Measurements from ENCODE around the gene RIIAD1. TPM values are rescaled to one million over a fixed set of nuclear protein-coding genes. Genes with fewer than 3 reads are reported as not detected.

The RIIAD1 gene
- total RNA-seq, 1 experiment from 2014 or later = not detected

GRCh38 chr1:151713044-151713443, 8.3 kb upstream of the RIIAD1 start:
- Histone ChIP-seq H3K9me3 (ENCODE audit: low read length) (no peaks in the 10 kb centered on the region), H3K4me3 (ENCODE audit: low read length) (no peak overlapping the region), H3K4me1 (ENCODE audit: low read length) (peaks cover 27% of the 10 kb centered on the region), H3K4me2 (ENCODE audit: low read depth, low read length, poor library complexity, severe bottlenecking) (no peak overlapping the region), H3K27me3 (ENCODE audit: low read length) (no peaks in the 10 kb centered on the region), H2AFZ (ENCODE audit: low read length) (no peak overlapping the region), H3K79me2 (ENCODE audit: low read length) (no peaks in the 10 kb centered on the region), H3K9me2 (replicated peaks; ENCODE audit: insufficient read depth, low read length) (no peaks in the 10 kb centered on the region), H4K20me1 (ENCODE audit: insufficient read depth, low read depth, low read length) (no peaks in the 10 kb centered on the region), H3K27ac (ENCODE audit: low read length) (no peak overlapping the region), H3K36me3 (ENCODE audit: insufficient read depth, low read length) (no peaks in the 10 kb centered on the region), H3K9ac (ENCODE audit: low read length) (no peak overlapping the region)
- DNase-seq = no peak

GRCh38 chr1:151713874-151714273, 7.4 kb upstream of the RIIAD1 start:
- H3K4me2 ChIP-seq (ENCODE audit: low read depth, low read length, poor library complexity, severe bottlenecking) = no peak overlapping the region
- no peaks in the 10 kb centered on the region for H3K36me3 ChIP-seq (ENCODE audit: insufficient read depth, low read length)
- no peaks in the 10 kb centered on the region for H4K20me1 ChIP-seq (ENCODE audit: insufficient read depth, low read depth, low read length)
- no peaks in the 10 kb centered on the region for H3K27me3 ChIP-seq (ENCODE audit: low read length)
- H3K9me2 ChIP-seq (replicated peaks; ENCODE audit: insufficient read depth, low read length) = no peaks in the 10 kb centered on the region
- no peak overlapping the region for H3K27ac ChIP-seq (ENCODE audit: low read length)
- no peak overlapping the region for H2AFZ ChIP-seq (ENCODE audit: low read length)
- H3K9ac ChIP-seq (ENCODE audit: low read length) = no peak overlapping the region
- H3K9me3 ChIP-seq (ENCODE audit: low read length) = no peaks in the 10 kb centered on the region
- H3K4me1 ChIP-seq (ENCODE audit: low read length) = peaks cover 27% of the 10 kb centered on the region
- DNase-seq = no peak
- H3K4me3 ChIP-seq (ENCODE audit: low read length) = no peak overlapping the region
- H3K79me2 ChIP-seq (ENCODE audit: low read length) = no peaks in the 10 kb centered on the region

- no peak overlapping the region for H3K4me2 ChIP-seq (ENCODE audit: low read depth, low read length, poor library complexity, severe bottlenecking)
These were observed 6.2 kb upstream of the RIIAD1 start for GRCh38 chr1:151714820-151715725.

GRCh38 chr1:151715726-151716404, 5.5 kb upstream of the RIIAD1 start:
- H3K4me3 ChIP-seq (ENCODE audit: low read length) = no peak overlapping the region
- no peaks in the 10 kb centered on the region for H3K79me2 ChIP-seq (ENCODE audit: low read length)
- peaks cover 24% of the 10 kb centered on the region for H3K4me1 ChIP-seq (ENCODE audit: low read length)
- H4K20me1 ChIP-seq (ENCODE audit: insufficient read depth, low read depth, low read length) = no peaks in the 10 kb centered on the region
- H3K9me2 ChIP-seq (replicated peaks; ENCODE audit: insufficient read depth, low read length) = no peaks in the 10 kb centered on the region
- no peaks in the 10 kb centered on the region for H3K36me3 ChIP-seq (ENCODE audit: insufficient read depth, low read length)
- DNase-seq = peak; percentile 60
- no peak overlapping the region for H3K27ac ChIP-seq (ENCODE audit: low read length)
- H3K9ac ChIP-seq (ENCODE audit: low read length) = no peak overlapping the region
- H2AFZ ChIP-seq (ENCODE audit: low read length) = no peak overlapping the region
- no peaks in the 10 kb centered on the region for H3K9me3 ChIP-seq (ENCODE audit: low read length)
- no peaks in the 10 kb centered on the region for H3K27me3 ChIP-seq (ENCODE audit: low read length)
- no peak overlapping the region for H3K4me2 ChIP-seq (ENCODE audit: low read depth, low read length, poor library complexity, severe bottlenecking)

More at GRCh38 chr1:151714820-151715725, 6.2 kb upstream of the RIIAD1 start:
- H3K9ac ChIP-seq (ENCODE audit: low read length) = no peak overlapping the region
- peaks cover 26% of the 10 kb centered on the region for H3K4me1 ChIP-seq (ENCODE audit: low read length)
- DNase-seq = no peak
- H3K9me3 ChIP-seq (ENCODE audit: low read length) = no peaks in the 10 kb centered on the region
- H2AFZ ChIP-seq (ENCODE audit: low read length) = no peak overlapping the region
- H3K36me3 ChIP-seq (ENCODE audit: insufficient read depth, low read length) = no peaks in the 10 kb centered on the region
- H4K20me1 ChIP-seq (ENCODE audit: insufficient read depth, low read depth, low read length) = no peaks in the 10 kb centered on the region
- no peak overlapping the region for H3K4me3 ChIP-seq (ENCODE audit: low read length)
- no peaks in the 10 kb centered on the region for H3K27me3 ChIP-seq (ENCODE audit: low read length)
- H3K27ac ChIP-seq (ENCODE audit: low read length) = no peak overlapping the region
- no peaks in the 10 kb centered on the region for H3K79me2 ChIP-seq (ENCODE audit: low read length)
- H3K9me2 ChIP-seq (replicated peaks; ENCODE audit: insufficient read depth, low read length) = no peaks in the 10 kb centered on the region

- no peak overlapping the region for H3K4me2 ChIP-seq (ENCODE audit: low read depth, low read length, poor library complexity, severe bottlenecking)
These were observed 4.9 kb upstream of the RIIAD1 start for GRCh38 chr1:151716405-151716762.

GRCh38 chr1:151716771-151717631, 4.3 kb upstream of the RIIAD1 start, which contains the start of gene CELF3:
Gene CELF3, minus strand, starts transcription at chr1:151716803. Its CDS starts 783 bp downstream, at chr1:151716020.
- Histone ChIP-seq H3K79me2 (ENCODE audit: low read length) (no peaks in the 10 kb centered on the region), H3K9me2 (replicated peaks; ENCODE audit: insufficient read depth, low read length) (no peaks in the 10 kb centered on the region), H3K36me3 (ENCODE audit: insufficient read depth, low read length) (no peaks in the 10 kb centered on the region), H3K4me1 (ENCODE audit: low read length) (peaks cover 26% of the 10 kb centered on the region), H3K9ac (ENCODE audit: low read length) (no peak within 1 kb of the TSS), H4K20me1 (ENCODE audit: insufficient read depth, low read depth, low read length) (no peaks in the 10 kb centered on the region), H3K4me2 (ENCODE audit: low read depth, low read length, poor library complexity, severe bottlenecking) (peak within 1 kb of the TSS; percentile 56), H3K27me3 (ENCODE audit: low read length) (no peaks in the 10 kb centered on the region), H3K4me3 (ENCODE audit: low read length) (no peak within 1 kb of the TSS), H2AFZ (ENCODE audit: low read length) (no peak within 1 kb of the TSS), H3K27ac (ENCODE audit: low read length) (no peak within 1 kb of the TSS), H3K9me3 (ENCODE audit: low read length) (no peaks in the 10 kb centered on the region)
- DNase-seq = peak; percentile 70

More at GRCh38 chr1:151716405-151716762, 4.9 kb upstream of the RIIAD1 start:
- Histone ChIP-seq H3K79me2 (ENCODE audit: low read length) (no peaks in the 10 kb centered on the region), H3K27ac (ENCODE audit: low read length) (no peak overlapping the region), H3K9ac (ENCODE audit: low read length) (no peak overlapping the region), H3K9me2 (replicated peaks; ENCODE audit: insufficient read depth, low read length) (no peaks in the 10 kb centered on the region), H2AFZ (ENCODE audit: low read length) (no peak overlapping the region), H3K4me3 (ENCODE audit: low read length) (no peak overlapping the region), H3K9me3 (ENCODE audit: low read length) (no peaks in the 10 kb centered on the region), H4K20me1 (ENCODE audit: insufficient read depth, low read depth, low read length) (no peaks in the 10 kb centered on the region), H3K4me1 (ENCODE audit: low read length) (peaks cover 26% of the 10 kb centered on the region), H3K27me3 (ENCODE audit: low read length) (no peaks in the 10 kb centered on the region), H3K36me3 (ENCODE audit: insufficient read depth, low read length) (no peaks in the 10 kb centered on the region)
- no peak for DNase-seq

GRCh38 chr1:151718011-151718431, 3.3 kb upstream of the RIIAD1 start:
- Histone ChIP-seq H4K20me1 (ENCODE audit: insufficient read depth, low read depth, low read length) (no peaks in the 10 kb centered on the region), H3K4me2 (ENCODE audit: low read depth, low read length, poor library complexity, severe bottlenecking) (no peak overlapping the region), H3K4me1 (ENCODE audit: low read length) (peaks cover 25% of the 10 kb centered on the region), H3K36me3 (ENCODE audit: insufficient read depth, low read length) (no peaks in the 10 kb centered on the region), H3K9me2 (replicated peaks; ENCODE audit: insufficient read depth, low read length) (no peaks in the 10 kb centered on the region), H3K9ac (ENCODE audit: low read length) (no peak overlapping the region), H2AFZ (ENCODE audit: low read length) (no peak overlapping the region), H3K9me3 (ENCODE audit: low read length) (no peaks in the 10 kb centered on the region), H3K27ac (ENCODE audit: low read length) (no peak overlapping the region), H3K4me3 (ENCODE audit: low read length) (no peak overlapping the region), H3K79me2 (ENCODE audit: low read length) (no peaks in the 10 kb centered on the region), H3K27me3 (ENCODE audit: low read length) (no peaks in the 10 kb centered on the region)
- DNase-seq = no peak
